ENCODE data around the gene TECRL.

The TECRL gene

GRCh38 chr4:64384237-64385203 is 24.7 kb downstream of the TECRL start:
- H3K27me3 ChIP-seq (ENCODE audit: insufficient read depth, low read length): no peaks in the 10 kb centered on the region

GRCh38 chr4:64368741-64369140 is 40.5 kb downstream of the TECRL start:
- Histone ChIP-seq H3K36me3 (ENCODE audit: insufficient read depth, low read length) (no peaks in the 10 kb centered on the region), H3K4me3 (ENCODE audit: low read depth, low read length) (no peak overlapping the region), H3K27me3 (ENCODE audit: insufficient read depth, low read length) (no peaks in the 10 kb centered on the region), H3K79me2 (ENCODE audit: control insufficient read depth, insufficient read depth, low read length, unreplicated experiment) (no peaks in the 10 kb centered on the region), H2AFZ (ENCODE audit: low read length, unreplicated experiment) (no peak overlapping the region), H3K4me1 (ENCODE audit: control insufficient read depth, insufficient read depth, low read length, unreplicated experiment) (no peaks in the 10 kb centered on the region), H3K27ac (ENCODE audit: low read depth, low read length) (no peak overlapping the region)

More at GRCh38 chr4:64384237-64385203, 24.7 kb downstream of the TECRL start:
- no peaks in the 10 kb centered on the region for H3K4me1 ChIP-seq (ENCODE audit: control insufficient read depth, insufficient read depth, low read length, unreplicated experiment)
- no peak overlapping the region for H3K4me3 ChIP-seq (ENCODE audit: low read depth, low read length)
- no peak overlapping the region for H2AFZ ChIP-seq (ENCODE audit: low read length, unreplicated experiment)
- no peaks in the 10 kb centered on the region for H3K36me3 ChIP-seq (ENCODE audit: insufficient read depth, low read length)
- H3K27ac ChIP-seq (ENCODE audit: low read depth, low read length): no peak overlapping the region
- no peaks in the 10 kb centered on the region for H3K79me2 ChIP-seq (ENCODE audit: control insufficient read depth, insufficient read depth, low read length, unreplicated experiment)

- Histone ChIP-seq H3K4me1 (ENCODE audit: control insufficient read depth, insufficient read depth, low read length, unreplicated experiment) (no peaks in the 10 kb centered on the region), H3K79me2 (ENCODE audit: control insufficient read depth, insufficient read depth, low read length, unreplicated experiment) (no peaks in the 10 kb centered on the region), H2AFZ (ENCODE audit: low read length, unreplicated experiment) (no peak overlapping the region), H3K27ac (ENCODE audit: low read depth, low read length) (no peak overlapping the region), H3K27me3 (ENCODE audit: insufficient read depth, low read length) (no peaks in the 10 kb centered on the region), H3K36me3 (ENCODE audit: insufficient read depth, low read length) (no peaks in the 10 kb centered on the region), H3K4me3 (ENCODE audit: low read depth, low read length) (no peak overlapping the region)
Observed at GRCh38 chr4:64361399-64361740, 47.9 kb downstream of the TECRL start.

GRCh38 chr4:64360664-64361398 is 48.4 kb downstream of the TECRL start:
- no peaks in the 10 kb centered on the region for H3K4me1 ChIP-seq (ENCODE audit: control insufficient read depth, insufficient read depth, low read length, unreplicated experiment)
- no peaks in the 10 kb centered on the region for H3K79me2 ChIP-seq (ENCODE audit: control insufficient read depth, insufficient read depth, low read length, unreplicated experiment)
- no peaks in the 10 kb centered on the region for H3K36me3 ChIP-seq (ENCODE audit: insufficient read depth, low read length)
- no peak overlapping the region for H2AFZ ChIP-seq (ENCODE audit: low read length, unreplicated experiment)
- no peaks in the 10 kb centered on the region for H3K27me3 ChIP-seq (ENCODE audit: insufficient read depth, low read length)
- no peak overlapping the region for H3K4me3 ChIP-seq (ENCODE audit: low read depth, low read length)
- no peak overlapping the region for H3K27ac ChIP-seq (ENCODE audit: low read depth, low read length)

GRCh38 chr4:64359489-64359888 is 49.8 kb downstream of the TECRL start:
- Histone ChIP-seq H3K36me3 (ENCODE audit: insufficient read depth, low read length) (no peaks in the 10 kb centered on the region), H3K79me2 (ENCODE audit: control insufficient read depth, insufficient read depth, low read length, unreplicated experiment) (no peaks in the 10 kb centered on the region), H2AFZ (ENCODE audit: low read length, unreplicated experiment) (no peak overlapping the region), H3K4me3 (ENCODE audit: low read depth, low read length) (no peak overlapping the region), H3K27me3 (ENCODE audit: insufficient read depth, low read length) (no peaks in the 10 kb centered on the region), H3K4me1 (ENCODE audit: control insufficient read depth, insufficient read depth, low read length, unreplicated experiment) (no peaks in the 10 kb centered on the region), H3K27ac (ENCODE audit: low read depth, low read length) (no peak overlapping the region)

- Histone ChIP-seq H3K36me3 (ENCODE audit: insufficient read depth, low read length) (no peaks in the 10 kb centered on the region), H2AFZ (ENCODE audit: low read length, unreplicated experiment) (no peak overlapping the region), H3K4me1 (ENCODE audit: control insufficient read depth, insufficient read depth, low read length, unreplicated experiment) (no peaks in the 10 kb centered on the region), H3K4me3 (ENCODE audit: low read depth, low read length) (no peak overlapping the region), H3K27ac (ENCODE audit: low read depth, low read length) (no peak overlapping the region), H3K79me2 (ENCODE audit: control insufficient read depth, insufficient read depth, low read length, unreplicated experiment) (no peaks in the 10 kb centered on the region), H3K27me3 (ENCODE audit: insufficient read depth, low read length) (no peaks in the 10 kb centered on the region)
Observed at GRCh38 chr4:64353904-64354303, 55.3 kb downstream of the TECRL start.

- no peak overlapping the region for H2AFZ ChIP-seq (ENCODE audit: low read length, unreplicated experiment)
- H3K4me1 ChIP-seq (ENCODE audit: control insufficient read depth, insufficient read depth, low read length, unreplicated experiment): no peaks in the 10 kb centered on the region
- no peak overlapping the region for H3K27ac ChIP-seq (ENCODE audit: low read depth, low read length)
- no peak overlapping the region for H3K4me3 ChIP-seq (ENCODE audit: low read depth, low read length)
- H3K79me2 ChIP-seq (ENCODE audit: control insufficient read depth, insufficient read depth, low read length, unreplicated experiment): no peaks in the 10 kb centered on the region
- no peaks in the 10 kb centered on the region for H3K27me3 ChIP-seq (ENCODE audit: insufficient read depth, low read length)
- H3K36me3 ChIP-seq (ENCODE audit: insufficient read depth, low read length): no peaks in the 10 kb centered on the region
Observed at GRCh38 chr4:64341711-64342110, 67.5 kb downstream of the TECRL start.

DNA sequence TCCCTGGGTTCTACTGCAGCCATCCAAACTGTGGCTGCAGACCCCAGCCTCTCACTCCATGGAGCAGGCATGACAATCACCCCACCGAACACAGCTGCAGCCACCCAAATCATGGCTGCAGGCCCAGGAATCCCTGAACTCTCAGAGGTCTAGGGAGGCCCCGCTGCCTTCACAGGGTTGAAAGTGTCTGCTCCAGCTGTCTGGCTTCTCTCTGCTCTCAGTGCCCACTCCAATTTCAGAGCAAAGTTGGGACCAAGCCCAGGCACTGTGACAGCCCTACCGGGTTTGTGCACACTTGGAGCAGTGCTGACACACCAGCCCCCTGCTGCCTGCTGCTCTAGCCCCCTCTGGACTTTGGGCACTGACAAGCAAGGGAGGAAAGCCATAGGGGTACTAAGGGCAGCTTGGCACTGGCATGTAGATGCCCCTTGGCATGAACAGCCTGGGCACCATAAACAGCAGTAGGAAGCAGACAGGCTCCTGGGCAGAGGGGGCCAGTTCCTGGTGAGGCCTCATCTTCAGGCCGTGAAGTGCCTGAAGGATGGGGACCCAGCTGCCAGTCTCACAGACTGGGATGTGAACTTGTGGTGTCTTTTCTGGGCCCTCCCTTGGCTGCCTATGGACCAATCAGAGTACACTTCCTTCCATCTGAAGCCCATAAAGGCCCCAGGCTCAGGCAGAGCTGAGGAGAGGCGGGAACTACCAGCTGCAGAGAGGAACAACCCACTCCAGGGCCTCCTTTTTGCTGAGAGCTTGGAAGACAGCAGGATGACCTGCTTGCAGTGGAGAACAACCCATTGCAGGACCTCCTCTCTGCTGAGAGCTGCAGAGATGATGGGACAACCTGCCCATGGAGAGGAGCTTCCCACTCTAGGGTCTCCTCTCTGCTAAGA is 68.8 kb downstream of the TECRL start:
- Histone ChIP-seq H3K79me2 (ENCODE audit: control insufficient read depth, insufficient read depth, low read length, unreplicated experiment) (no peaks in the 10 kb centered on the region), H3K36me3 (ENCODE audit: insufficient read depth, low read length) (no peaks in the 10 kb centered on the region), H2AFZ (ENCODE audit: low read length, unreplicated experiment) (no peak overlapping the region), H3K27me3 (ENCODE audit: insufficient read depth, low read length) (no peaks in the 10 kb centered on the region), H3K4me3 (ENCODE audit: low read depth, low read length) (no peak overlapping the region), H3K27ac (ENCODE audit: low read depth, low read length) (no peak overlapping the region), H3K4me1 (ENCODE audit: control insufficient read depth, insufficient read depth, low read length, unreplicated experiment) (no peaks in the 10 kb centered on the region)

GRCh38 chr4:64334964-64335363 is 74.3 kb downstream of the TECRL start:
- Histone ChIP-seq H3K4me3 (ENCODE audit: low read depth, low read length) (no peak overlapping the region), H3K4me1 (ENCODE audit: control insufficient read depth, insufficient read depth, low read length, unreplicated experiment) (no peaks in the 10 kb centered on the region), H3K27me3 (ENCODE audit: insufficient read depth, low read length) (no peaks in the 10 kb centered on the region), H3K79me2 (ENCODE audit: control insufficient read depth, insufficient read depth, low read length, unreplicated experiment) (no peaks in the 10 kb centered on the region), H2AFZ (ENCODE audit: low read length, unreplicated experiment) (no peak overlapping the region), H3K36me3 (ENCODE audit: insufficient read depth, low read length) (no peaks in the 10 kb centered on the region), H3K27ac (ENCODE audit: low read depth, low read length) (no peak overlapping the region)

GRCh38 chr4:64330143-64330542 is 79.1 kb downstream of the TECRL start:
- no peaks in the 10 kb centered on the region for H3K36me3 ChIP-seq (ENCODE audit: insufficient read depth, low read length)
- H3K27ac ChIP-seq (ENCODE audit: low read depth, low read length): no peak overlapping the region
- no peak overlapping the region for H3K4me3 ChIP-seq (ENCODE audit: low read depth, low read length)
- H3K79me2 ChIP-seq (ENCODE audit: control insufficient read depth, insufficient read depth, low read length, unreplicated experiment): no peaks in the 10 kb centered on the region
- H2AFZ ChIP-seq (ENCODE audit: low read length, unreplicated experiment): no peak overlapping the region
- H3K27me3 ChIP-seq (ENCODE audit: insufficient read depth, low read length): no peaks in the 10 kb centered on the region
- no peaks in the 10 kb centered on the region for H3K4me1 ChIP-seq (ENCODE audit: control insufficient read depth, insufficient read depth, low read length, unreplicated experiment)
